Endodermal cell (in vitro differentiated cells): Measurements from ENCODE around the gene CCDC88C. TPM values are rescaled to one million over a fixed set of nuclear protein-coding genes. Genes with fewer than 3 reads are reported as not detected.

Experiments
- DNase-seq: peaks from one replicate; pipeline ENCODE4 v3.0.0-alpha.2; 2017
- H3K27ac ChIP-seq: 2 replicates; pipeline ENCODE4 v1.5.1; 2013; ENCODE audit warnings: mild to moderate bottlenecking, low read depth, low read length, moderate library complexity
- H3K27me3 ChIP-seq: 2 replicates; pipeline ENCODE4 v1.6.1; 2013; ENCODE audit warnings: mild to moderate bottlenecking, low read length, moderate library complexity; ENCODE audit not compliant: insufficient read depth, control insufficient read depth, poor library complexity, severe bottlenecking
- H3K36me3 ChIP-seq: 2 replicates; pipeline ENCODE4 v1.7.0; 2013; ENCODE audit warnings: mild to moderate bottlenecking, low read length, moderate library complexity; ENCODE audit not compliant: control insufficient read depth, insufficient read depth
- H3K4me1 ChIP-seq: one replicate; pipeline ENCODE4 v1.7.0; 2013; ENCODE audit warnings: low read length; ENCODE audit not compliant: control insufficient read depth, insufficient read depth
- H3K4me3 ChIP-seq: 2 replicates; pipeline ENCODE4 v1.5.1; 2013; ENCODE audit warnings: mild to moderate bottlenecking, low read length, moderate library complexity
- H3K9ac ChIP-seq: 2 replicates; pipeline ENCODE4 v1.6.1; 2013; ENCODE audit warnings: mild to moderate bottlenecking, low read length, moderate library complexity; ENCODE audit not compliant: poor library complexity, severe bottlenecking; ENCODE audit errors: extremely low read depth
- H3K9me3 ChIP-seq: 2 replicates; pipeline ENCODE4 v1.6.1; 2013; ENCODE audit warnings: mild to moderate bottlenecking, low read length, moderate library complexity; ENCODE audit not compliant: control insufficient read depth
- H3K27ac Mint-ChIP-seq: 2 replicates; pipeline ENCODE4 v1.8.0; 2020; ENCODE audit warnings: mixed read lengths
- H3K27me3 Mint-ChIP-seq: 2 replicates; pipeline ENCODE4 v1.8.0; 2021; ENCODE audit warnings: mild to moderate bottlenecking, mixed read lengths; ENCODE audit not compliant: insufficient read depth
- H3K36me3 Mint-ChIP-seq: 2 replicates; pipeline ENCODE4 v1.8.0; 2020; ENCODE audit warnings: low read depth, mixed read lengths
- H3K4me1 Mint-ChIP-seq: 2 replicates; pipeline ENCODE4 v1.8.0; 2020; ENCODE audit warnings: mixed read lengths
- H3K4me3 Mint-ChIP-seq: 2 replicates; pipeline ENCODE4 v1.8.0; 2020; ENCODE audit warnings: mild to moderate bottlenecking, moderate library complexity, mixed read lengths
- H3K9me3 Mint-ChIP-seq: 2 replicates; pipeline ENCODE4 v1.8.0; 2020; ENCODE audit warnings: mild to moderate bottlenecking, mixed read lengths
- WGBS, 2 experiments: methylation state at CpG; one replicate each; pipeline versions ENCODE4 v1.1.5 to v1.1.7; 2013; ENCODE audit warnings: missing lambda C conversion rate in 2 of 2, mixed read lengths in 1 of 2; ENCODE audit not compliant: insufficient coverage in 1 of 2, insufficient read length in 1 of 2; 5-methylcytosine and 5-hydroxymethylcytosine counted together
- total RNA-seq, 2 donors: library from RNA; stranded (reverse); fragmentation: NEBNext Ultra II Directional in 1 of 2; extraction: Animal tissue kit (Norgen Biotek cat#: 25700) in 1 of 2; gene quantifications; 2 replicates in 1 of 2; 3 replicates in 1 of 2; pipeline ENCODE4 v1.2.1, GENCODE V29; 2021
- TF ChIP-seq, protein P1 (sequence below): fragments of 200-600 bp; sonication (generic); conservative IDR thresholded peaks from 2 replicates; pipeline ENCODE4 v1.5.0; 2021; ENCODE audit warnings: antibody characterized with exemption, mild to moderate bottlenecking

CCDC88C gene
- total RNA-seq, 2 donors from 2014 or later = 50.0 to 50.5 TPM

- DNase-seq = no peak
- H3K4me1 Mint-ChIP-seq = no peaks in the 10 kb centered on the region
- Histone ChIP-seq H3K27me3 (no peaks in the 10 kb centered on the region), H3K4me3 (no peak overlapping the region), H3K9me3 (no peaks in the 10 kb centered on the region), H3K27ac (no peak overlapping the region), H3K4me1 (no peaks in the 10 kb centered on the region), H3K9ac (no peak overlapping the region), H3K36me3 (no peaks in the 10 kb centered on the region)
- TF ChIP-seq, protein P1, sequence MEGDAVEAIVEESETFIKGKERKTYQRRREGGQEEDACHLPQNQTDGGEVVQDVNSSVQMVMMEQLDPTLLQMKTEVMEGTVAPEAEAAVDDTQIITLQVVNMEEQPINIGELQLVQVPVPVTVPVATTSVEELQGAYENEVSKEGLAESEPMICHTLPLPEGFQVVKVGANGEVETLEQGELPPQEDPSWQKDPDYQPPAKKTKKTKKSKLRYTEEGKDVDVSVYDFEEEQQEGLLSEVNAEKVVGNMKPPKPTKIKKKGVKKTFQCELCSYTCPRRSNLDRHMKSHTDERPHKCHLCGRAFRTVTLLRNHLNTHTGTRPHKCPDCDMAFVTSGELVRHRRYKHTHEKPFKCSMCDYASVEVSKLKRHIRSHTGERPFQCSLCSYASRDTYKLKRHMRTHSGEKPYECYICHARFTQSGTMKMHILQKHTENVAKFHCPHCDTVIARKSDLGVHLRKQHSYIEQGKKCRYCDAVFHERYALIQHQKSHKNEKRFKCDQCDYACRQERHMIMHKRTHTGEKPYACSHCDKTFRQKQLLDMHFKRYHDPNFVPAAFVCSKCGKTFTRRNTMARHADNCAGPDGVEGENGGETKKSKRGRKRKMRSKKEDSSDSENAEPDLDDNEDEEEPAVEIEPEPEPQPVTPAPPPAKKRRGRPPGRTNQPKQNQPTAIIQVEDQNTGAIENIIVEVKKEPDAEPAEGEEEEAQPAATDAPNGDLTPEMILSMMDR = no peak
- WGBS, 2 experiments = 88 to 89% methylated on average over 2 to 4 of the region's 4 CpGs
- H3K4me3 Mint-ChIP-seq = no peak overlapping the region
- peaks cover 10% of the 10 kb centered on the region for H3K9me3 Mint-ChIP-seq
- H3K27me3 Mint-ChIP-seq = peaks cover 11% of the 10 kb centered on the region
- H3K27ac Mint-ChIP-seq = no peak overlapping the region
- no peaks in the 10 kb centered on the region for H3K36me3 Mint-ChIP-seq
Measured at GRCh38 chr14:91238085-91238484, 179.5 kb downstream of the CCDC88C start.

DNA sequence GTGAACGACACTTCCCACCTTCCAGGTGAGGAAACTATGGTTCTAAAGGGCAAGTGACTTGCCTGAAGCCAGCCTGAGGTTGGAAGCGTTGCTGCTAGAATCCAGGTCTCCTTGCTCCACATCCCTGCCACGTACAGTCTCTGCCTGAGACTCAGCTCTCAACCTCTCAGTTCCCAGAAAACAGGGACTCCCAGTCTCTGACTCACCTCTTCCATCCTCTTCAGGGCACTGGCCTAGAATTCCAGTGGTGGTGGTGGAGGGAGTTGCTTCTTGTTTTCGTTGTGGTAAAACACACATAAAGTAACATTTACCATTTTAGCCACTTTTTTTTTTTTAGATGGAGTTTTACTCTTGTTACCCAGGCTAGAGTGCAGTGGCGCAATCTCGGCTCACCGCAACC, 180.4 kb downstream of the CCDC88C start:
- Mint-ChIP-seq H3K4me1 (no peaks in the 10 kb centered on the region), H3K27ac (no peak overlapping the region), H3K27me3 (peaks cover 9% of the 10 kb centered on the region), H3K9me3 (peaks cover 10% of the 10 kb centered on the region), H3K4me3 (no peak overlapping the region), H3K36me3 (no peaks in the 10 kb centered on the region)
- 92 to 96% methylated on average over 5 to 6 of the region's 7 CpGs for WGBS, 2 experiments
- TF ChIP-seq, protein P1 = no peak
- H3K4me1 ChIP-seq = no peaks in the 10 kb centered on the region
- H3K36me3 ChIP-seq = no peaks in the 10 kb centered on the region
- H3K9ac ChIP-seq = no peak overlapping the region
- no peaks in the 10 kb centered on the region for H3K9me3 ChIP-seq
- no peaks in the 10 kb centered on the region for H3K27me3 ChIP-seq
- H3K4me3 ChIP-seq = no peak overlapping the region
- no peak overlapping the region for H3K27ac ChIP-seq
- no peak for DNase-seq

DNA sequence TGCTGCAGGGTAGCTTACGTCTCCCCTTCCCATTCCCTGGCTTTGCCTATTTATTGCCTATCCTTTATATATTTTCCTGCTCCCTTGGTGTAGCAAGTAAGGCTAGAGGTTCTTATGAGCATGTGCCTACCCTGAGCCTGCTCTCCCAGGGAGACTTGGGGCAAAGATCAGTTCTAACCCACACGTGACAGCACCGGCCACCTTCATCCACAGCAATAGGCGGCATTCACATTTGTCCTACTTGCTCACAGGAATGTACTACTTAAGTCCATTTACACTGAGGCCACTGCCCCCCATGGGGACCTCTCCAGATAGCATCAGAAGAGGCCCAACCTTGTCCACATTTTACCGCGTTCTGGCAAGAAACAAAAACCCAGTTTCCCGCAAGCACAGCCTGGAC, 181.8 kb downstream of the CCDC88C start:
- Histone ChIP-seq H3K9me3 (peaks cover 8% of the 10 kb centered on the region), H3K9ac (no peak overlapping the region), H3K4me1 (no peaks in the 10 kb centered on the region), H3K36me3 (no peaks in the 10 kb centered on the region), H3K4me3 (no peak overlapping the region), H3K27ac (no peak overlapping the region), H3K27me3 (no peaks in the 10 kb centered on the region)
- Mint-ChIP-seq H3K4me3 (no peak overlapping the region), H3K27me3 (peaks cover 8% of the 10 kb centered on the region), H3K9me3 (peaks cover 14% of the 10 kb centered on the region), H3K4me1 (no peaks in the 10 kb centered on the region), H3K36me3 (peaks cover 2% of the 10 kb centered on the region), H3K27ac (no peak overlapping the region)
- WGBS, 2 experiments = 87 to 95% methylated on average over 5 to 7 of the region's 7 CpGs
- DNase-seq = no peak
- TF ChIP-seq, protein P1 = no peak
